SKM-1 treated with dmso at 0.1 percent for 144 hours (cell line): ENCODE measurements around the gene KRT13.

Experiments used
- DNase-seq: peaks from one replicate; lab custom pipeline; 2025; ENCODE audit not compliant: unreplicated experiment; lab: John Stamatoyannopoulos, UW

KRT13 gene

GRCh38 chr17:41520821-41521521 is 15.6 kb upstream of the KRT13 start:
- no peak for DNase-seq

GRCh38 chr17:41519501-41520224 is 14.3 kb upstream of the KRT13 start:
- DNase-seq = no peak

DNA sequence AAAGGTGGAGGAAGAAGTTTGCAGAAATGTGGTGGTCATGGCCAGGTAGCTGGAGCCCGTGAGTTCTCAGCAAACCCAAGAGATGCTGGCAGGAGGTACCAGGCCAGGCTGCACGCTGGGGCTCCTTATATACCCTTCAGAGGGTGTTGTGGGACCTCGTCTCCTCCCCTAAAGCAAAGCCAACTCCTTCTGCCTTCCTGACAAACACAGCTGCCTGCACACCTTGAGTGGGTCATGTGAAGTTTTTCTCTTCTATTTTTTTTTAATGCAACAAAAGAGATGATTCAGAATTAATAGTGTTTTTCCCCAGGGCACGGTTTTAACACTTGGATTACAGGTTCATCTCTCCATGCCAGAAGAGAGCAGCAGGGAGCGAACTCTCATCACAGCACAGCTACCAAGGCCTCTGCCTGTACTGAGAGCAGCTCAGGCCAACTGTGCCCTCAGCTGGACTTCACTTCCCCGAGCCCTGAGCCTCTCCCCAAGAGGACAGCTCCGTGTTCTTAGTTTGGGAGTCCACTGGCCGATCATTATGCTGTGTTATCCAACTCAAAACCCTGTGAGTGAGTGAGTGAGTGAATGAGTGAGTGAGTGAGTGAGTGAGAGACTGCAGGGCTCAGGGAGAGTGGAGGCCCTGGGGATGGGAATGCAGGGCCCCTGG is 13.5 kb upstream of the KRT13 start, which contains the start of gene KRT15:
Gene KRT15 (minus strand): TSS at position 102 of the 661 bp plus-strand sequence. CDS start 63 bp downstream, at position 39.
- DNase-seq = no peak

- DNase-seq = no peak
These were observed 12.6 kb upstream of the KRT13 start for GRCh38 chr17:41518031-41518430.

- no peak for DNase-seq
These were observed 11.4 kb upstream of the KRT13 start for GRCh38 chr17:41516830-41517283.

GRCh38 chr17:41516147-41516829 is 10.9 kb upstream of the KRT13 start:
- no peak for DNase-seq

- no peak for DNase-seq
These were observed 7.7 kb upstream of the KRT13 start for GRCh38 chr17:41513168-41513547.

DNA sequence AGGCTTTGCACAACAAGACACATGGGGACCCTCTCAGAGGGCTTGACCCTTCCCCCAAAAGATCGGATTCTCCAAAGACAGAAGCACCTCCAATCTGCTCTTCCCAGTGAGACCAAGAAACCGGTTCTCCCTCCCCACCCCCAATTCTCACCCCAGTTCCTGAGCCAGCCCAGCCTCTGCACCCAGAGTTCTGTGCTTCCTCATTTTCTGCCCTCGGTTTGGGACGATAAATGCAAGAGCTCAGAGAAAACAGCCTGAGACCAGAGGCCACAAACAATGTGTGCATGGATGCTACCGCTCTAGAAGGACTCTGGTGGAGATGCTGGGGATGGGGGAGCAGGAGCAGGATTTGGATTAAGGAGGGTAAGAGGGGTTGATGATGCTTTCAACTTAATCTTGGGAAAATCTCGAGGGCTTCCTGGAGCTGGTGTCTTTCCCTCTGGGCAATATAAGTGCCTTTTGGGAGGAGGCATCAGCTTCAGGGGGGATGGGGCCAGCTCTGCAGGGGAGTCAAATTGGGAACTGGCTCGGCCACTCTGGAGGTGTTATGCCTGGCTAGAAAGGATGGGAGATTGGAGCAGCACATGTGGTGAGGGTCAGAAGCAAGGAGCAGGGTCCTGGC is 7.2 kb upstream of the KRT13 start:
- DNase-seq = peak; percentile 29

GRCh38 chr17:41511716-41512115 is 6.3 kb upstream of the KRT13 start:
- no peak for DNase-seq

- no peak for DNase-seq
These were observed 5.7 kb upstream of the KRT13 start for GRCh38 chr17:41511116-41511515.

GRCh38 chr17:41510251-41511065 is 5.0 kb upstream of the KRT13 start:
- DNase-seq = no peak

- no peak for DNase-seq
These were observed 2.0 kb upstream of the KRT13 start for GRCh38 chr17:41507315-41507880.

DNA sequence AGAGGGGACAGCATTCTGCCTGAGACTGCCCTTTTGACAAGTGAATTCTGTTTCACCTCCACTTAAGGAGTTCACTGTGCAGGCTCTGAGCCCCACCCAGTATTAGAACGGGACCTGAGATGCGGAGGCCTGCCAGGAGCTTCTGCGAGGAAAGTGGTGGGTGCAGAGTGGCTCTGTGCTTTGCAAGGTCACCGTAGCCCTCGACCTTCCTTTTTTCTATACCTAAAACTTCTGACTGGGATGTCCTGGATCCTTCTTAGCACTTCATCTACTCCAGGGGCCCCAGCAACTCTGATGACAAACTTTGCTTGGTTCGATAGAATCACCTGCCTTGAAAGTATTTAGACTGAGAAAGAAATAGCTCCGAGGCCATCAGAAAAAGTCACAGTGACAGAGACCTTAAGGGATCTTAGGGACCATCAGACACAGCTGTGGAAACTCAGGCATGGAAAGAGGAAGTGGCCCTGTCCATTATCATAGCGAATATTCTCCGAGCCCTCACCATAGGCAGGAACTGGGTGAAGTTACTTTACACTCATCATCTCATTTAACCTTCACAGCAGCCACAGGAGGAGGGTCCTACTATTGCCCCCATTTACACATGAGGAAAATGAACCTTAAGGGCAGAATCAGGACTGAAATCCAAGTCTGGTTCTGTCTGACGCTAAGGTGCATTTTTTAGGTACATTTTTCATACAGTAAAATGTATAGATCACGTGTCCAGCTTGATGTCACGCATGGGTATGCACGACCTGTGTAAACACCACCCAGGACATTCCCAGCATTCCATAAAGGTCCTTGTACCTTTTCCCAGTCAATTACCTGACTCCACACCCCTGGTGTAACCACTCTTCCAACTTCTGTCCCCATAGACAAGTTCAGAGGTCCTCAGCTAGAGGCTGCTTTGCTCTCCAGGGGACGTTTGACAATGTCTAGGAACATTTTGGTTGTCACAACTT is 676 bp upstream of the KRT13 start:
- DNase-seq = peak; percentile 66

DNA sequence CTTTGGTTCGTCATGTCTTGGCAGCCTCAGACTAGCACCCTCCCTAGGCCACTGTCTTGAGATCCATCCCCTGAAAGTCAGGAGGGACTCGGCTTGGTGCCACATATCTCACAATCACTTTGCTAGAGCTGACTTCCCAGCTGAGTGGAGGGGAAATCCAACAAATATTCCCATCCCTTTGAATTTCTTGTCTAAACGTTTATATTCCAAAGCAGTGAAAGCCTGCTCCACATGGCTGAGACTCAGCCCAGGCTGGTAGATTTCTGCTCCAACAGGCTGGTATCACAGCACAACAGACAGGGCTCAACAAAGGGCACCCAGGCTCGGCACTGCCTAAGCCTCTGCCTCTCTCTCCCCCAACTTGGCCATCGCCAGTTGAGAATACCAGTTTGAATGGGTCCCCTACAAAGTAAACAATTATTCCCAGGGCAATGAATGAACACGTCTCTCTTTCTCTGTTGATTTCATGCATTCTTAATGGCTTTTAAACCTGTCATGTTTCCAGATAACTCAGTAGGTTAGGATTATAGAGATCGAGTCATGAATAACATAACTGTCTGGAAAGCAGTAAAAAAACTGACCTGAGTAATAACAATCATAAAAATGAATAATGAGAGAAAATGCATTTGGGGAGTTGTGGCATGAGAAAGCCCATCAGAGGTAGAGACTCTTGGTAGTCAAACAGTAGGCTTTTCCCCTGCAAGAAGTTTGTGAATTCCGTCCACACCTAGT is 1.0 kb downstream of the KRT13 start:
- no peak for DNase-seq

DNA sequence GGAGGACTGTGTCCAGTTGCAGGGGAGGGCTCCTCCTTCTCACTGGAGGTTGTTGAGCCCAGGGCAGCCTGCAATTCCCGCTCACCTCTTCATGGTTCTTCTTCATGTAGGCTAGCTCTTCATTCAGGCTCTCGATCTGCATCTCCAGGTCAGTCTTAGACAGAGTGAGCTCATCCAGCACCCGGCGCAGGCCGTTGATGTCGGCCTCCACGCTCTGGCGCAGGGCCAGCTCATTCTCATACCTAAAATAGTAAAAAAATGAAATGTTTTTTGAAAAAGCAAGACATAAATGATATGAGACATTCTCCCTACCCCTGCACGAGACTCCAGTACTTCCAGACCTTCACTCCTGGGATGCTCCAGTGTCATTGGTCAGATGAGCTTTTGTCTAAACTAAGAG is 2.2 kb downstream of the KRT13 start:
- DNase-seq = no peak

- peak; percentile 43 for DNase-seq
These were observed 5.1 kb downstream of the KRT13 start for GRCh38 chr17:41500131-41500911.

DNA sequence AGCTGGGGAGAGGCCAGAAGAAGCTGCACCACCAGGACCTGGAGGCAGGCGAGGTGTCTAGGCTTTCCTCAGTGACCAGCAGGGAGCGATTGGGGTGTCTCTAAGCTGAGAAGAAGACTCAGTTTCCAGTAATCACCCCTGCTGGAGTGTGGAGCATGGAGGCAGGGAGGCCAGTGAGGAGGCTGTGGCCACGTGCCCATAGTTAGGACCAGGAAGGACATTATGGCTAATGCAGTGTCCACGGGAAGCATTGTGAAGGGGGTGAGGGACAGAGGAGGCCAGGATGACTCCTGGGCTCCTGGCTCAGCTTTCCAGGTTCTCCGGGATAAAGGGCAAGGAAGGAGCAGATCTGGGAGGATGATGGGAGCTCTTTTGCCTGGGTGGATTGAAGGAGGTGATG is 5.7 kb downstream of the KRT13 start:
- no peak for DNase-seq
